Natural killer cell (primary cell): ENCODE data around the gene OSBPL3. TPM values are rescaled to one million over a fixed set of nuclear protein-coding genes. Genes with fewer than 3 reads are reported as not detected.

ENCODE experiments used
- ATAC-seq, 3 donors: fragments of 150-1000 bp in 2 of 3; fragments of 200-7000 bp in 1 of 3; cut with Tn5 transposase; 1 replicate in 1 of 3; 2 replicates in 2 of 3; pipeline ENCODE4 v1.10.0; 2021; ENCODE audit warnings: mild to moderate bottlenecking in 2 of 3, moderate library complexity in 2 of 3
- DNase-seq, 2 donors: peaks; one replicate each; pipeline versions ENCODE4 v3.0.0 to v3.0.0-alpha.2; 2013 to 2021; ENCODE audit warnings: mixed read lengths in 1 of 2
- H3K27ac ChIP-seq: one replicate; pipeline ENCODE4 v1.5.1; 2013; ENCODE audit warnings: mild to moderate bottlenecking, low read length
- H3K27me3 ChIP-seq: one replicate; pipeline ENCODE4 v1.6.1; 2013; ENCODE audit warnings: low read length; ENCODE audit not compliant: control insufficient read depth, insufficient read depth
- H3K36me3 ChIP-seq: one replicate; pipeline ENCODE4 v1.6.1; 2013; ENCODE audit warnings: low read length; ENCODE audit not compliant: control insufficient read depth, insufficient read depth
- H3K4me1 ChIP-seq: one replicate; pipeline ENCODE4 v1.6.1; 2013; ENCODE audit warnings: low read length; ENCODE audit not compliant: control insufficient read depth, insufficient read depth
- H3K4me3 ChIP-seq: one replicate; pipeline ENCODE4 v1.5.1; 2013; ENCODE audit warnings: low read length
- H3K9me3 ChIP-seq: one replicate; pipeline ENCODE4 v1.6.1; 2013; ENCODE audit warnings: low read length; ENCODE audit not compliant: control insufficient read depth, insufficient read depth
- H3K27ac Mint-ChIP-seq, 2 donors: one replicate each; pipeline ENCODE4 v1.8.0; 2022; ENCODE audit warnings: mild to moderate bottlenecking in 2 of 2, mixed read lengths in 2 of 2, moderate library complexity in 1 of 2
- H3K27me3 Mint-ChIP-seq, 2 donors: one replicate each; pipeline ENCODE4 v1.8.0; 2022; ENCODE audit warnings: low read depth in 2 of 2, mixed read lengths in 2 of 2
- H3K36me3 Mint-ChIP-seq: one replicate; pipeline ENCODE4 v1.8.0; 2022; ENCODE audit warnings: mixed read lengths
- H3K4me1 Mint-ChIP-seq, 2 donors: one replicate each; pipeline ENCODE4 v1.8.0; 2022; ENCODE audit warnings: mixed read lengths in 2 of 2
- H3K4me3 Mint-ChIP-seq: one replicate; pipeline ENCODE4 v1.8.0; 2022; ENCODE audit warnings: mild to moderate bottlenecking, moderate library complexity, mixed read lengths
- H3K9me3 Mint-ChIP-seq, 2 donors: one replicate each; pipeline ENCODE4 v1.8.0; 2022; ENCODE audit warnings: mixed read lengths in 2 of 2
- CTCF ChIP-seq: fragments of 200-600 bp; IDR thresholded peaks from one replicate; pipeline ENCODE4 v1.8.0; 2022; ENCODE audit warnings: antibody characterized with exemption
- WGBS: methylation state at CpG from one replicate; pipeline ENCODE4 v1.1.7; 2013; ENCODE audit warnings: missing lambda C conversion rate; ENCODE audit not compliant: insufficient coverage; 5-methylcytosine and 5-hydroxymethylcytosine counted together
- intact Hi-C: fragments of 100-400 bp; cut with micrococcal nuclease; formaldehyde crosslinking; loops from one replicate; pipeline ENCODE4 v1.14.2; 2022
- total RNA-seq, 4 donors: library from RNA; stranded (reverse); fragments of 120-200 nt in 1 of 4; gene quantifications; one replicate each; pipeline versions ENCODE4 v1.2.3 to v1.2.4, GENCODE V29; 2013 to 2022

Gene OSBPL3
- total RNA-seq, 3 donors from 2014 or later (not counting 1 experiment from before 2014, with no cell fraction given), result 50.7 to 99.1 (median 65.1) TPM

- Histone ChIP-seq H3K4me3 (no peak overlapping the region), H3K27me3 (no peaks in the 10 kb centered on the region), H3K36me3 (peaks cover 34% of the 10 kb centered on the region), H3K27ac (peak overlapping the region; percentile 68), H3K9me3 (no peaks in the 10 kb centered on the region), H3K4me1 (peaks cover 30% of the 10 kb centered on the region)
- intact Hi-C loops, result loop anchor here (10.0 kb wide), 1 partner anchor 1468 kb away; the partner anchor contains the start of gene SNX10
- ATAC-seq (peak; percentile 18 to 21 (median 19)), DNase-seq (peak in 1 of 2 donors; percentile 54)
- Mint-ChIP-seq H3K27me3 (no peaks in the 10 kb centered on the region), H3K4me1 (peaks cover 34 to 36% of the 10 kb centered on the region in 2 donors), H3K4me3 (peak overlapping the region; percentile 63), H3K36me3 (peaks cover 12% of the 10 kb centered on the region), H3K9me3 (no peaks in the 10 kb centered on the region), H3K27ac (peak overlapping the region; percentile 95 to 98)
- WGBS, result 26% methylated on average over 7 of the region's 7 CpGs
- no peak for TF ChIP-seq CTCF
Measured at GRCh38 chr7:24826662-24827020, 153.3 kb downstream of the OSBPL3 start.

DNA sequence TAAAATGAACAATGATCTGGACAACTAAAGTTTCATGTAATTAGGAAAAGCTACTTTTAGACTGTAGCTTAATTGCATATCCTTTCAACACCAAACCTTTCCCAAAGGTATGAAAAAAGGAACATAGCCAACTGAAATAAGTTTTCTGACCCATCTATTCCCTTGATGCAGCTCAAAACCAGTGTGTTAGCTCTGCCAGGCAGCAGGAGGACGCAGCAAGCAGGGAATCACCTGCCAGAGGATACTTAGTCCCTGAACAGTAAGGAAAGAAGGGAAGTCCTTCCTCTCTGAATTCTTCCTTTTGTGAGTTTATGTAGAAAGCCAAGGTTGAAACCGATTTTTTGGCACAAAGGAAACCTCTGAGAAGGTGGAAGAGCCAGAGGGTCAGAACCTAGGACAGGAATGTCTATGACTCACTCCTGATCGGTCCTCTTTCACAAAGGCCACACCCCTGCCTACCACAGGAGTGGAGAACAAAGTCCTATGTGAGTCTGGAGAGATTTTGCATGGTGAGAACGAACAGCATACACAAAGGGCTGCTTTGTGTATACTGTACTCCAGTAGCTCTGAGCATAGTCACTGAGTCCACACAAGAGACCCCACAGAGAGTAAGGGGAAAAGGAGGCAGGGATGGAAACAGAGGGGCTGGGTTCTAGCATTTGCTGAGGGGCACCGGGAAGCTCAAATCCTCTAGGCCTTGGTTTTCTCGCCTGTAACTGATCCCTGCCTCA lies 153.9 kb downstream of the OSBPL3 start:
- ATAC-seq, result peak in 1 of 3 donors; percentile 2
- intact Hi-C loops, result loop anchor here (10.0 kb wide), 1 partner anchor 1469 kb away; the partner anchor contains the start of gene SNX10
- peak overlapping the region; percentile 68 for H3K27ac ChIP-seq
- WGBS, result 55% methylated on average over 6 of the region's 6 CpGs
- H3K27me3 ChIP-seq, result no peaks in the 10 kb centered on the region
- no peaks in the 10 kb centered on the region for H3K27me3 Mint-ChIP-seq
- H3K36me3 Mint-ChIP-seq, result peaks cover 11% of the 10 kb centered on the region
- DNase-seq, result peak in 1 of 2 donors; percentile 30
- peaks cover 35% of the 10 kb centered on the region for H3K4me1 ChIP-seq
- H3K4me1 Mint-ChIP-seq, result peaks cover 40 to 41% of the 10 kb centered on the region in 2 donors
- H3K9me3 ChIP-seq, result no peaks in the 10 kb centered on the region
- peak overlapping the region; percentile 63 for H3K4me3 Mint-ChIP-seq
- H3K9me3 Mint-ChIP-seq, result no peaks in the 10 kb centered on the region
- H3K36me3 ChIP-seq, result peaks cover 29% of the 10 kb centered on the region
- no peak overlapping the region for H3K4me3 ChIP-seq
- peak overlapping the region; percentile 95 to 98 for H3K27ac Mint-ChIP-seq
- no peak for TF ChIP-seq CTCF

DNA sequence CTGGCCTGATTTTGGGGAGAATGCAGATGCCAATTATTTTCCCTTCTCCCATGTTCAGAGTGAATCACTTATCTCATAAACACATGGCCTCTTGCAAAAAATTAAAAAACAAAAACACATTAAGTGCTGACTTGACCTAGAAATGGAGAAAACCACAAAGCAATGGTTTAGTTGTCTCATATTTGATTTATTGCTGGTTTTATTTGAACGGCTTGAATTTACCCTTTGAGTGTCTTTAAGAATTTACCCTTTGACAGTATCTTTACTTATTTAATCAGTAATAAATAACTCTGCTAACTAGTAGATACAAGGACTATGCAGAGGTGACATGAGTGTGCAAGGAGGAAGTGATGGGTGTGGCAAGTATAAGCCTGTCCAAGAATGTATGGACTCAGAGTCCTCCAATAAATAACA lies 154.6 kb downstream of the OSBPL3 start:
- peaks cover 5% of the 10 kb centered on the region for H3K36me3 Mint-ChIP-seq
- intact Hi-C loops, result loop anchor here (10.0 kb wide), 1 partner anchor 1469 kb away; the partner anchor contains the start of gene SNX10
- Histone ChIP-seq H3K36me3 (peaks cover 22% of the 10 kb centered on the region), H3K27me3 (no peaks in the 10 kb centered on the region), H3K4me3 (no peak overlapping the region), H3K9me3 (no peaks in the 10 kb centered on the region), H3K4me1 (peaks cover 39% of the 10 kb centered on the region), H3K27ac (peak overlapping the region; percentile 68)
- peaks cover 45 to 48% of the 10 kb centered on the region in 2 donors for H3K4me1 Mint-ChIP-seq
- no peak for ATAC-seq
- H3K27ac Mint-ChIP-seq, result peak overlapping the region; percentile 95 to 98
- peak overlapping the region; percentile 36 for H3K4me3 Mint-ChIP-seq
- H3K27me3 Mint-ChIP-seq, result no peaks in the 10 kb centered on the region
- DNase-seq, result no peak
- no peak for TF ChIP-seq CTCF
- H3K9me3 Mint-ChIP-seq, result no peaks in the 10 kb centered on the region
- WGBS, result no CpG with 5 or more reads among the region's 1 CpG
